ENCODE measurements around the gene CELF5.

DNA sequence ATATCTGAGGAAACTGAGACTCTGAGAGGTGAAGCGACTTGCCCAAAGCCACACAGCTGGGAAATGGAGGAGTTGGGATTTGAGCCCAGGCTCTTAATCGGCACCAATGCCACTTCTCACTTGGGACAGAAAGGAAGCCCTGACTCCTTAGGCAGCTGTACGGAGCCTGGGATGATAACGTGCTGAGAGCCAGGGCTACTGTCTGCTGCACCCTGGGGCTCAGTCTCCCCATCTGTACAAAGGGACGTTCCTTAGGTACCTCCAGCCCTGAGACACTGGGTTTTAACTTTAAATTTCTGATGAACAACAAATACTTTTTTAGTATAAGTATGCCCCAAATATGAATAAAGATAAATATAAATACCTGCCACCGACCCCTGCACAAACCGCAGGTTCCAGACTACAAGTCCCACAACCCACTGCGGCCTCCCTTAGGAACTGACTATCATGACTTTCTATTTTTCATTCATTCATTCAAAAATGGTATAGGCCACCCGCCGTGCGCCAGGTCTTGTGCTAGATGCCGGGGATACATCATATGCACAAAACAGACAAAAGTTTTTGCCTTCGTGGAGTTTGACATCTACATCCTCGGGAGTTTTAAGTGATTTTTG is 39.5 kb upstream of the CELF5 start:
- TF ChIP-seq, protein P1, sequence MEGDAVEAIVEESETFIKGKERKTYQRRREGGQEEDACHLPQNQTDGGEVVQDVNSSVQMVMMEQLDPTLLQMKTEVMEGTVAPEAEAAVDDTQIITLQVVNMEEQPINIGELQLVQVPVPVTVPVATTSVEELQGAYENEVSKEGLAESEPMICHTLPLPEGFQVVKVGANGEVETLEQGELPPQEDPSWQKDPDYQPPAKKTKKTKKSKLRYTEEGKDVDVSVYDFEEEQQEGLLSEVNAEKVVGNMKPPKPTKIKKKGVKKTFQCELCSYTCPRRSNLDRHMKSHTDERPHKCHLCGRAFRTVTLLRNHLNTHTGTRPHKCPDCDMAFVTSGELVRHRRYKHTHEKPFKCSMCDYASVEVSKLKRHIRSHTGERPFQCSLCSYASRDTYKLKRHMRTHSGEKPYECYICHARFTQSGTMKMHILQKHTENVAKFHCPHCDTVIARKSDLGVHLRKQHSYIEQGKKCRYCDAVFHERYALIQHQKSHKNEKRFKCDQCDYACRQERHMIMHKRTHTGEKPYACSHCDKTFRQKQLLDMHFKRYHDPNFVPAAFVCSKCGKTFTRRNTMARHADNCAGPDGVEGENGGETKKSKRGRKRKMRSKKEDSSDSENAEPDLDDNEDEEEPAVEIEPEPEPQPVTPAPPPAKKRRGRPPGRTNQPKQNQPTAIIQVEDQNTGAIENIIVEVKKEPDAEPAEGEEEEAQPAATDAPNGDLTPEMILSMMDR (conservative IDR thresholded peaks at IDR 0.05) = no peak
- TF ChIP-seq EZH2 (IDR thresholded peaks at IDR 0.05; ENCODE audit: low read depth) = no peak

Data from PC-9 (cell line).